Activated naive CD8-positive, alpha-beta T cell treated with anti-CD3 and anti-CD28 coated beads, Interleukin-2, amount 10 ng/mL, durations not matched to agents 7 days and 5 days (primary cell): Measurements from ENCODE around the gene CEP135. TPM values are rescaled to one million over a fixed set of nuclear protein-coding genes. Genes with fewer than 3 reads are reported as not detected.

Experiments
- ATAC-seq: fragments of 150-1000 bp; cut with Tn5 transposase; one replicate; pipeline ENCODE4 v1.10.0; 2021; ENCODE audit warnings: low read depth, moderate library complexity
- POLR2A ChIA-PET: fragments of 350-600 bp; sonication (Branson Sonifier 250); formaldehyde crosslinking; loops from one replicate; lab custom pipeline; 2021; ENCODE audit warnings: antibody characterized with exemption; lab: Charles Lee
- DNase-seq: peaks from one replicate; pipeline ENCODE4 v3.0.0; 2021
- H3K27ac Mint-ChIP-seq: one replicate; pipeline ENCODE4 v1.8.0; 2022; ENCODE audit warnings: mild to moderate bottlenecking, mixed read lengths
- H3K27me3 Mint-ChIP-seq: one replicate; pipeline ENCODE4 v1.8.0; 2022; ENCODE audit warnings: mild to moderate bottlenecking, moderate library complexity, mixed read lengths
- H3K36me3 Mint-ChIP-seq: one replicate; pipeline ENCODE4 v1.8.0; 2021; ENCODE audit warnings: mild to moderate bottlenecking, mixed read lengths
- H3K4me1 Mint-ChIP-seq: one replicate; pipeline ENCODE4 v1.8.0; 2021; ENCODE audit warnings: mixed read lengths
- H3K4me3 Mint-ChIP-seq: one replicate; pipeline ENCODE4 v1.8.0; 2022; ENCODE audit warnings: mild to moderate bottlenecking, moderate library complexity, mixed read lengths
- H3K9me3 Mint-ChIP-seq: one replicate; pipeline ENCODE4 v1.8.0; 2021; ENCODE audit warnings: mixed read lengths
- total RNA-seq, 2 experiments: library from RNA; stranded (reverse); gene quantifications; one replicate each; pipeline ENCODE4 v1.2.3, GENCODE V29; 2021

Gene CEP135
- total RNA-seq, 2 experiments from 2014 or later = 18.3 to 18.8 TPM

- DNase-seq (no peak), ATAC-seq (no peak)
- Mint-ChIP-seq H3K9me3 (peaks cover 12% of the 10 kb centered on the region), H3K27ac (no peak overlapping the region), H3K4me3 (no peak overlapping the region), H3K27me3 (no peaks in the 10 kb centered on the region), H3K4me1 (no peaks in the 10 kb centered on the region), H3K36me3 (peaks cover 71% of the 10 kb centered on the region)
- POLR2A ChIA-PET = no interaction called here
Measured at GRCh38 chr4:56003606-56004005, 54.9 kb downstream of the CEP135 start.

GRCh38 chr4:56004235-56004634 lies 55.5 kb downstream of the CEP135 start:
- Mint-ChIP-seq H3K27me3 (no peaks in the 10 kb centered on the region), H3K4me3 (no peak overlapping the region), H3K9me3 (peaks cover 12% of the 10 kb centered on the region), H3K27ac (no peak overlapping the region), H3K4me1 (no peaks in the 10 kb centered on the region), H3K36me3 (peaks cover 67% of the 10 kb centered on the region)
- ATAC-seq (no peak), DNase-seq (no peak)
- POLR2A ChIA-PET = no interaction called here

- Mint-ChIP-seq H3K27ac (no peak overlapping the region), H3K27me3 (no peaks in the 10 kb centered on the region), H3K36me3 (peaks cover 53% of the 10 kb centered on the region), H3K4me3 (no peak overlapping the region), H3K9me3 (peaks cover 7% of the 10 kb centered on the region), H3K4me1 (no peaks in the 10 kb centered on the region)
- no peak for ATAC-seq
- no peak for DNase-seq
- POLR2A ChIA-PET = no interaction called here
Measured at GRCh38 chr4:56007154-56007553, 58.4 kb downstream of the CEP135 start.

- no peaks in the 10 kb centered on the region for H3K4me1 Mint-ChIP-seq
- H3K27ac Mint-ChIP-seq = no peak overlapping the region
- peaks cover 54% of the 10 kb centered on the region for H3K36me3 Mint-ChIP-seq
- POLR2A ChIA-PET = no interaction called here
- H3K4me3 Mint-ChIP-seq = no peak overlapping the region
- H3K27me3 Mint-ChIP-seq = no peaks in the 10 kb centered on the region
- ATAC-seq (no peak), DNase-seq (no peak)
- H3K9me3 Mint-ChIP-seq = peaks cover 7% of the 10 kb centered on the region
Measured at GRCh38 chr4:56008206-56008605, 59.5 kb downstream of the CEP135 start.

GRCh38 chr4:56026596-56026995 lies 77.9 kb downstream of the CEP135 start:
- Mint-ChIP-seq H3K4me3 (no peak overlapping the region), H3K27me3 (no peaks in the 10 kb centered on the region), H3K27ac (no peak overlapping the region), H3K36me3 (peaks cover 42% of the 10 kb centered on the region), H3K4me1 (peaks cover 8% of the 10 kb centered on the region), H3K9me3 (peaks cover 1% of the 10 kb centered on the region)
- ATAC-seq (no peak), DNase-seq (no peak)
- POLR2A ChIA-PET = no interaction called here

GRCh38 chr4:56028165-56028564 lies 79.4 kb downstream of the CEP135 start:
- DNase-seq (no peak), ATAC-seq (no peak)
- Mint-ChIP-seq H3K4me1 (peaks cover 8% of the 10 kb centered on the region), H3K27ac (no peak overlapping the region), H3K27me3 (no peaks in the 10 kb centered on the region), H3K9me3 (peaks cover 1% of the 10 kb centered on the region), H3K4me3 (no peak overlapping the region), H3K36me3 (peaks cover 37% of the 10 kb centered on the region)
- POLR2A ChIA-PET = no interaction called here

GRCh38 chr4:56038487-56039162 lies 89.9 kb downstream of the CEP135 start:
- H3K27me3 Mint-ChIP-seq = peaks cover 20% of the 10 kb centered on the region
- H3K9me3 Mint-ChIP-seq = peaks cover 1% of the 10 kb centered on the region
- DNase-seq (no peak), ATAC-seq (no peak)
- POLR2A ChIA-PET = no interaction called here
- H3K4me3 Mint-ChIP-seq = no peak overlapping the region
- H3K27ac Mint-ChIP-seq = no peak overlapping the region
- peaks cover 2% of the 10 kb centered on the region for H3K4me1 Mint-ChIP-seq
- no peaks in the 10 kb centered on the region for H3K36me3 Mint-ChIP-seq

- POLR2A ChIA-PET = no interaction called here
- H3K36me3 Mint-ChIP-seq = no peaks in the 10 kb centered on the region
- DNase-seq = no peak
- H3K9me3 Mint-ChIP-seq = peaks cover under 1% of the 10 kb centered on the region
- peaks cover 29% of the 10 kb centered on the region for H3K27me3 Mint-ChIP-seq
- no peak overlapping the region for H3K27ac Mint-ChIP-seq
- no peak overlapping the region for H3K4me3 Mint-ChIP-seq
- no peak for ATAC-seq
- H3K4me1 Mint-ChIP-seq = peaks cover 2% of the 10 kb centered on the region
Measured at GRCh38 chr4:56040842-56041241, 92.1 kb downstream of the CEP135 start.

GRCh38 chr4:56042225-56042624 lies 93.5 kb downstream of the CEP135 start:
- no peak overlapping the region for H3K27ac Mint-ChIP-seq
- no peaks in the 10 kb centered on the region for H3K9me3 Mint-ChIP-seq
- DNase-seq (no peak), ATAC-seq (no peak)
- POLR2A ChIA-PET = no interaction called here
- H3K4me3 Mint-ChIP-seq = no peak overlapping the region
- H3K36me3 Mint-ChIP-seq = no peaks in the 10 kb centered on the region
- peaks cover 41% of the 10 kb centered on the region for H3K27me3 Mint-ChIP-seq
- peaks cover 2% of the 10 kb centered on the region for H3K4me1 Mint-ChIP-seq

- H3K36me3 Mint-ChIP-seq = no peaks in the 10 kb centered on the region
- H3K4me1 Mint-ChIP-seq = peaks cover 7% of the 10 kb centered on the region
- H3K9me3 Mint-ChIP-seq = no peaks in the 10 kb centered on the region
- peak overlapping the region; percentile 72 for H3K4me3 Mint-ChIP-seq
- DNase-seq (no peak), ATAC-seq (peak; percentile 11)
- H3K27ac Mint-ChIP-seq = no peak overlapping the region
- H3K27me3 Mint-ChIP-seq = peaks cover 61% of the 10 kb centered on the region
- POLR2A ChIA-PET = no interaction called here
Measured at GRCh38 chr4:56048383-56048701, 99.6 kb downstream of the CEP135 start.

GRCh38 chr4:56048702-56049431 lies 100.1 kb downstream of the CEP135 start:
- peak; percentile 96 for ATAC-seq
- POLR2A ChIA-PET = no interaction called here
- DNase-seq = peak; percentile 76
- no peaks in the 10 kb centered on the region for H3K36me3 Mint-ChIP-seq
- H3K27ac Mint-ChIP-seq = no peak overlapping the region
- no peaks in the 10 kb centered on the region for H3K9me3 Mint-ChIP-seq
- peaks cover 7% of the 10 kb centered on the region for H3K4me1 Mint-ChIP-seq
- H3K4me3 Mint-ChIP-seq = peak overlapping the region; percentile 72
- peaks cover 60% of the 10 kb centered on the region for H3K27me3 Mint-ChIP-seq

- no peaks in the 10 kb centered on the region for H3K36me3 Mint-ChIP-seq
- H3K27me3 Mint-ChIP-seq = peaks cover 69% of the 10 kb centered on the region
- H3K9me3 Mint-ChIP-seq = no peaks in the 10 kb centered on the region
- H3K4me1 Mint-ChIP-seq = peaks cover 7% of the 10 kb centered on the region
- H3K27ac Mint-ChIP-seq = no peak overlapping the region
- POLR2A ChIA-PET = no interaction called here
- no peak overlapping the region for H3K4me3 Mint-ChIP-seq
- ATAC-seq (no peak), DNase-seq (no peak)
Measured at GRCh38 chr4:56050625-56051024, 101.9 kb downstream of the CEP135 start.

- POLR2A ChIA-PET = no interaction called here
- Mint-ChIP-seq H3K4me3 (no peak overlapping the region), H3K27ac (no peak overlapping the region), H3K9me3 (no peaks in the 10 kb centered on the region), H3K4me1 (peaks cover 7% of the 10 kb centered on the region), H3K36me3 (no peaks in the 10 kb centered on the region), H3K27me3 (peaks cover 65% of the 10 kb centered on the region)
- DNase-seq (no peak), ATAC-seq (no peak)
Measured at GRCh38 chr4:56051029-56051709, 102.4 kb downstream of the CEP135 start.

GRCh38 chr4:56051710-56052075 lies 102.9 kb downstream of the CEP135 start:
- H3K4me3 Mint-ChIP-seq = no peak overlapping the region
- DNase-seq (no peak), ATAC-seq (no peak)
- POLR2A ChIA-PET = no interaction called here
- peaks cover 7% of the 10 kb centered on the region for H3K4me1 Mint-ChIP-seq
- peaks cover 60% of the 10 kb centered on the region for H3K27me3 Mint-ChIP-seq
- H3K36me3 Mint-ChIP-seq = no peaks in the 10 kb centered on the region
- no peak overlapping the region for H3K27ac Mint-ChIP-seq
- H3K9me3 Mint-ChIP-seq = no peaks in the 10 kb centered on the region
